IMR-90 (cell line): ENCODE data around the gene RGS14. TPM values are rescaled to one million over a fixed set of nuclear protein-coding genes. Genes with fewer than 3 reads are reported as not detected.
A peak's percentile ranks its signal among the peaks of the same experiment; 100 is the strongest.
"Not testable (repeated sequence)": the region's sequence is repeated elsewhere in the genome, so short reads cannot be mapped to it uniquely, and the experiment has no call there.

Source experiments
- ATAC-seq: fragments of 200-7000 bp; cut with Tn5 transposase; 2 replicates; pipeline ENCODE4 v1.9.1; 2020; ENCODE audit warnings: low read depth, mild to moderate bottlenecking, moderate library complexity
- BruUV-seq: library from RNA; stranded (reverse); fragments of 400-500 nt; replicated peaks from 2 replicates; lab custom pipeline; 2021; lab: Mats Ljungman, UMichigan
- CTCF ChIA-PET: fragments of 300-600 bp; formaldehyde crosslinking; extraction: SDS; loops from one replicate; lab custom pipeline; 2021; ENCODE audit warnings: antibody characterized with exemption; lab: Yijun Ruan, JAX
- POLR2A ChIA-PET: fragments of 300-600 bp; sonication (Branson Sonifier 250); formaldehyde crosslinking; loops from one replicate; lab custom pipeline; 2022; ENCODE audit warnings: antibody characterized with exemption; ENCODE audit not compliant: unreplicated experiment; lab: Charles Lee
- DNase-seq: peaks from one replicate; pipeline ENCODE4 v3.0.0; 2013
- H2AFZ ChIP-seq: replicated peaks from 2 replicates; pipeline ENCODE3; 2013; ENCODE audit warnings: low read length, mild to moderate bottlenecking; ENCODE audit not compliant: poor library complexity
- H2AK5ac ChIP-seq: 2 replicates; pipeline ENCODE4 v1.6.1; 2013; ENCODE audit warnings: low read depth, low read length, inconsistent platforms
- H2AK9ac ChIP-seq: replicated peaks from 2 replicates; pipeline ENCODE3; 2013; ENCODE audit warnings: mild to moderate bottlenecking, low read depth, low read length, moderate library complexity; ENCODE audit not compliant: poor library complexity
- H2BK120ac ChIP-seq: 2 replicates; pipeline ENCODE4 v1.6.1; 2013; ENCODE audit warnings: low read depth, low read length, inconsistent platforms
- H2BK15ac ChIP-seq: 3 replicates; pipeline ENCODE4 v1.6.1; 2013; ENCODE audit warnings: low read depth, low read length, inconsistent platforms
- H2BK20ac ChIP-seq: 2 replicates; pipeline ENCODE4 v1.6.1; 2013; ENCODE audit warnings: low read depth, mild to moderate bottlenecking, inconsistent platforms, low read length, moderate library complexity
- H2BK5ac ChIP-seq: 2 replicates; pipeline ENCODE4 v1.6.1; 2013; ENCODE audit warnings: mild to moderate bottlenecking, low read depth, low read length, inconsistent platforms; ENCODE audit not compliant: poor library complexity, severe bottlenecking
- H3K14ac ChIP-seq: replicated peaks from 2 replicates; pipeline ENCODE4 v1.6.1; 2013; ENCODE audit warnings: low read depth, low read length, inconsistent platforms
- H3K18ac ChIP-seq: 2 replicates; pipeline ENCODE4 v1.6.1; 2013; ENCODE audit warnings: low read depth, low read length, control low read depth
- H3K23ac ChIP-seq: 2 replicates; pipeline ENCODE4 v1.6.1; 2013; ENCODE audit warnings: low read depth, low read length, inconsistent platforms
- H3K27ac ChIP-seq: 2 replicates; pipeline ENCODE4 v1.5.1; 2013; ENCODE audit warnings: mild to moderate bottlenecking, control low read depth, low read length; ENCODE audit not compliant: insufficient read depth
- H3K27me3 ChIP-seq: 2 replicates; pipeline ENCODE4 v1.6.1; 2013; ENCODE audit warnings: low read length; ENCODE audit not compliant: control insufficient read depth, insufficient read depth
- H3K36me3 ChIP-seq: 2 replicates; pipeline ENCODE4 v1.6.1; 2013; ENCODE audit warnings: low read length, mixed read lengths; ENCODE audit not compliant: control insufficient read depth, insufficient read depth
- H3K4ac ChIP-seq: 2 replicates; pipeline ENCODE4 v1.6.1; 2013; ENCODE audit warnings: low read depth, low read length, inconsistent platforms
- H3K4me1 ChIP-seq: 2 replicates; pipeline ENCODE4 v1.6.1; 2013; ENCODE audit warnings: low read length, mixed read lengths; ENCODE audit not compliant: control insufficient read depth, insufficient read depth
- H3K4me2 ChIP-seq: 2 replicates; pipeline ENCODE4 v1.6.1; 2013; ENCODE audit warnings: low read depth, mild to moderate bottlenecking, control low read depth, low read length, moderate library complexity
- H3K4me3 ChIP-seq: 2 replicates; pipeline ENCODE4 v1.5.1; 2013; ENCODE audit warnings: low read depth, mild to moderate bottlenecking, control low read depth, low read length, moderate library complexity; ENCODE audit not compliant: insufficient read depth
- H3K56ac ChIP-seq: 2 replicates; pipeline ENCODE4 v1.6.1; 2013; ENCODE audit warnings: low read length, inconsistent platforms; ENCODE audit not compliant: insufficient read depth; ENCODE audit errors: extremely low read depth
- H3K79me1 ChIP-seq, 2 experiments: 2 replicates each; pipeline ENCODE4 v1.6.1; 2013; ENCODE audit warnings: low read length in 2 of 2, inconsistent platforms in 1 of 2, low read depth in 1 of 2
- H3K9ac ChIP-seq: 2 replicates; pipeline ENCODE4 v1.6.1; 2013; ENCODE audit warnings: low read depth, low read length, control low read depth
- H3K9me1 ChIP-seq: 2 replicates; pipeline ENCODE4 v1.6.1; 2013; ENCODE audit warnings: low read length, inconsistent platforms; ENCODE audit not compliant: insufficient read depth
- H3K9me3 ChIP-seq: 2 replicates; pipeline ENCODE4 v1.6.1; 2013; ENCODE audit warnings: low read length; ENCODE audit not compliant: control insufficient read depth, insufficient read depth
- H4K20me1 ChIP-seq: 2 replicates; pipeline ENCODE4 v1.6.1; 2013; ENCODE audit warnings: low read length, inconsistent platforms; ENCODE audit not compliant: insufficient read depth
- H4K5ac ChIP-seq: 2 replicates; pipeline ENCODE4 v1.6.1; 2013; ENCODE audit warnings: mild to moderate bottlenecking, low read depth, low read length, control low read depth
- H4K8ac ChIP-seq, 2 experiments: 2 replicates each; pipeline ENCODE4 v1.6.1; 2013; ENCODE audit warnings: low read depth in 2 of 2, low read length in 2 of 2, control low read depth in 1 of 2, inconsistent platforms in 1 of 2
- H4K91ac ChIP-seq: 2 replicates; pipeline ENCODE4 v1.6.1; 2013; ENCODE audit warnings: low read depth, low read length, inconsistent platforms; ENCODE audit not compliant: insufficient read depth
- BHLHE40 ChIP-seq: fragments of 150-350 bp; IDR thresholded peaks from 2 replicates; pipeline ENCODE4 v1.6.1; 2016; ENCODE audit warnings: mild to moderate bottlenecking, low read depth, low read length
- CEBPB ChIP-seq: IDR thresholded peaks from 2 replicates; pipeline ENCODE4 v1.6.1; 2012; ENCODE audit warnings: low read depth, low read length, improper control_type of control experiment
- CTCF ChIP-seq: conservative IDR thresholded peaks from 2 replicates; pipeline ENCODE4 v1.5.1; 2012; ENCODE audit warnings: mild to moderate bottlenecking, low read depth, low read length, improper control_type of control experiment
- FOS ChIP-seq: fragments of 150-350 bp; IDR thresholded peaks from 2 replicates; pipeline ENCODE4 v1.6.1; 2016; ENCODE audit warnings: low read depth, low read length
- NFE2L2 ChIP-seq: fragments of 150-350 bp; IDR thresholded peaks from 2 replicates; pipeline ENCODE4 v1.6.1; 2016; ENCODE audit warnings: low read depth, mild to moderate bottlenecking, low read length
- RAD21 ChIP-seq: IDR thresholded peaks from 2 replicates; pipeline ENCODE4 v1.6.1; 2012; ENCODE audit warnings: low read length, improper control_type of control experiment
- RCOR1 ChIP-seq: IDR thresholded peaks from 2 replicates; pipeline ENCODE4 v1.6.1; 2012; ENCODE audit warnings: mild to moderate bottlenecking, low read length, improper control_type of control experiment; ENCODE audit not compliant: insufficient replicate concordance
- WGBS, 2 experiments: methylation state at CpG; one replicate each; pipeline versions ENCODE4 v1.1.5 to v1.1.7; 2013; ENCODE audit warnings: missing lambda C conversion rate in 2 of 2; ENCODE audit not compliant: insufficient read length in 1 of 2; ENCODE audit errors: extremely low coverage in 2 of 2; 5-methylcytosine and 5-hydroxymethylcytosine counted together
- dilution Hi-C: fragments of 300-500 bp; cut with HindIII; formaldehyde crosslinking; loops from one replicate; pipeline ENCODE4 v1.14.3; 2018; ENCODE audit warnings: low sequenced_read_pairs; ENCODE audit not compliant: unreplicated experiment
- in situ Hi-C: fragments of 300-500 bp; cut with MboI; formaldehyde crosslinking; loops from 3 replicates; pipeline ENCODE4 v1.14.3; 2019; ENCODE audit warnings: low sequenced_read_pairs, inconsistent platforms, mixed read lengths
- intact Hi-C: fragments of 100-400 bp; cut with micrococcal nuclease; formaldehyde crosslinking; loops from 2 replicates; pipeline ENCODE4 v1.10.0; 2022
- polyA plus RNA-seq, 3 experiments: library from polyadenylated mRNA; depleted of rRNA; stranded (reverse); fragments of >200 nt; gene quantifications; 2 replicates each; pipeline ENCODE4 v1.2.3, GENCODE V29; 2012; ENCODE audit warnings: low replicate concordance in 1 of 3
- total RNA-seq: library from RNA; depleted of rRNA; stranded (reverse); fragments of >200 nt; gene quantifications from 2 replicates; pipeline ENCODE4 v1.2.3, GENCODE V29; 2012

RGS14 gene
- total and polyA plus RNA-seq, 2 of the 4 experiments (the other 2 are of a cell fraction), result 1.1 to 6.5 TPM

- Histone ChIP-seq H2AK5ac (no peak overlapping the region), H3K9ac (no peak overlapping the region), H3K18ac (no peak overlapping the region), H3K4me3 (no peak overlapping the region), H4K20me1 (no peaks in the 10 kb centered on the region), H2BK120ac (no peak overlapping the region), H2BK20ac (no peak overlapping the region), H3K36me3 (no peaks in the 10 kb centered on the region), H3K23ac (no peak overlapping the region), H3K79me1 (no peaks in the 10 kb centered on the region), H2AK9ac (peak overlapping the region; percentile 15), H3K9me1 (no peaks in the 10 kb centered on the region), H3K4ac (no peak overlapping the region), H3K27ac (no peak overlapping the region), H3K9me3 (peaks cover 2% of the 10 kb centered on the region; the same call in 1 of the 2 replicates), H4K5ac (no peak overlapping the region), H4K8ac (no peak overlapping the region), H4K91ac (no peak overlapping the region), H3K14ac (no peak overlapping the region), H2BK5ac (no peak overlapping the region), H2BK15ac (no peak overlapping the region), H2AFZ (no peak overlapping the region), H3K4me2 (no peak overlapping the region), H3K56ac (no peak overlapping the region), H3K27me3 (peaks cover 25% of the 10 kb centered on the region), H3K4me1 (no peaks in the 10 kb centered on the region)
- intact Hi-C loops, result no loop called here
- in situ Hi-C loops, result no loop called here
- TF ChIP-seq RCOR1, result no peak
- no peak for TF ChIP-seq BHLHE40
- no peak for TF ChIP-seq CEBPB
- TF ChIP-seq FOS, result no peak
- TF ChIP-seq NFE2L2, result no peak
- no peak for TF ChIP-seq CTCF
- no peak for TF ChIP-seq RAD21
- ChIA-PET POLR2A (interaction anchor here (1.4 kb wide), 1 partner anchor 8 kb away, joined by 4 read pairs; no protein-coding TSS in a partner anchor), CTCF (no interaction called here)
- ATAC-seq, result no peak
- WGBS, 2 experiments, result no CpG with 5 or more reads among the region's 3 CpGs
- DNase-seq, result no peak
- no TSS peak for BruUV-seq
- dilution Hi-C loops, result no loop called here
Observed at GRCh38 chr5:177359860-177360259, 2.1 kb downstream of the RGS14 start.

GRCh38 chr5:177360740-177361139 is 3.0 kb downstream of the RGS14 start:
- H3K27ac ChIP-seq, ATAC-seq, H3K9ac ChIP-seq, intact Hi-C loops, BruUV-seq, H3K23ac ChIP-seq, H2BK20ac ChIP-seq, H3K9me3 ChIP-seq, CTCF ChIA-PET, H3K4me2 ChIP-seq, H4K20me1 ChIP-seq, H2AFZ ChIP-seq, H2BK120ac ChIP-seq, H3K36me3 ChIP-seq, H3K56ac ChIP-seq, H3K4ac ChIP-seq, H4K8ac ChIP-seq, H3K79me1 ChIP-seq, H3K14ac ChIP-seq, H3K9me1 ChIP-seq, H2BK15ac ChIP-seq, H4K91ac ChIP-seq, H2AK5ac ChIP-seq, H4K5ac ChIP-seq, DNase-seq, H2AK9ac ChIP-seq, H3K4me1 ChIP-seq, in situ Hi-C loops, H3K4me3 ChIP-seq, H3K18ac ChIP-seq, H2BK5ac ChIP-seq, dilution Hi-C loops: not testable (repeated sequence)
- H3K27me3 ChIP-seq, result peaks cover 25% of the 10 kb centered on the region
- POLR2A ChIA-PET, result interaction anchor here (1.4 kb wide), 1 partner anchor 9 kb away, joined by 4 read pairs; no protein-coding TSS in a partner anchor
- WGBS, 2 experiments, result no CpG with 5 or more reads among the region's 7 CpGs
